Activated CD8-positive, alpha-beta memory T cell treated with anti-CD3 and anti-CD28 coated beads for 36 hours (primary cell): ENCODE measurements around the gene TMEM271. TPM values are rescaled to one million over a fixed set of nuclear protein-coding genes. Genes with fewer than 3 reads are reported as not detected.

ENCODE experiments used
- CTCF ChIA-PET: fragments of 350-600 bp; sonication (Branson Sonifier 250); formaldehyde crosslinking; loops from one replicate; lab custom pipeline; 2021; ENCODE audit warnings: antibody characterized with exemption; lab: Charles Lee
- POLR2A ChIA-PET: fragments of 350-600 bp; sonication (Branson Sonifier 250); formaldehyde crosslinking; loops from one replicate; lab custom pipeline; 2021; ENCODE audit warnings: antibody characterized with exemption; lab: Charles Lee
- total RNA-seq, 2 experiments: library from RNA; stranded (reverse); gene quantifications; one replicate each; pipeline ENCODE4 v1.2.3, GENCODE V29; 2021

Gene TMEM271
- total RNA-seq, 2 experiments from 2014 or later = not detected

- POLR2A ChIA-PET = no interaction called here
- CTCF ChIA-PET = no interaction called here
Measured at GRCh38 chr4:526189-526909, 49.7 kb downstream of the TMEM271 start.

GRCh38 chr4:525660-526059 is 50.4 kb downstream of the TMEM271 start:
- ChIA-PET CTCF (no interaction called here), POLR2A (no interaction called here)

GRCh38 chr4:524196-524595 is 51.9 kb downstream of the TMEM271 start:
- CTCF ChIA-PET = no interaction called here
- POLR2A ChIA-PET = no interaction called here

Other genes starting within 250 kb of the TMEM271 start
- 10 to 100 TPM; 23.0 to 23.6 TPM for gene ZNF141, start 238.5 kb downstream of the TMEM271 start, total RNA-seq
- 10 to 100 TPM; 23.9 to 28.5 TPM for gene ZNF721, start 77.1 kb downstream of the TMEM271 start, total RNA-seq
- 10 to 100 TPM; 38.4 to 42.2 TPM for gene PIGG, start 77.1 kb downstream of the TMEM271 start, total RNA-seq
- 10 to 100 TPM in 1 of 2 experiments, 1 to 10 TPM in 1; 8.7 to 11.4 TPM for gene PDE6B, start 49.3 kb upstream of the TMEM271 start, total RNA-seq
- gene ATP5ME, start 98.0 kb upstream of the TMEM271 start, total RNA-seq = 100 to 1,000 TPM; 260 to 261 TPM
- 10 to 100 TPM; 14.6 to 15.1 TPM for gene MYL5, start 98.2 kb upstream of the TMEM271 start, total RNA-seq
- 1 to 10 TPM; 1.1 to 1.3 TPM for gene SLC49A3, start 112.9 kb upstream of the TMEM271 start, total RNA-seq
- 10 to 100 TPM; 25.8 to 26.1 TPM for gene PCGF3, start 129.5 kb upstream of the TMEM271 start, total RNA-seq
- gene CPLX1, start 249.8 kb upstream of the TMEM271 start, total RNA-seq = under 1 TPM in 1 of 2 experiments, not detected in 1; 0.15 TPM